ENCODE measurements around the gene PAQR6. TPM values are rescaled to one million over a fixed set of nuclear protein-coding genes. Genes with fewer than 3 reads are reported as not detected.

PAQR6 gene
- total and polyA plus RNA-seq, 10 of the 15 experiments (the other 5 are each of a cell fraction or from before 2014, with no cell fraction given), result 0.42 to 4.5 (median 1.3) TPM

- ChIA-PET SMC1A (ENCODE audit: uncharacterized antibody, unreplicated experiment) (interaction anchor here (0.7 to 4.7 kb wide), 16 partner anchors 9 to 153 kb away, joined by 3 to 39 read pairs (median 4); partner anchors contain the start of genes GLMP and PMF1), CTCF (interaction anchor here (0.6 to 7.1 kb wide), 16 partner anchors 8 to 190 kb away, joined by 3 to 58 read pairs (median 4); partner anchors contain the start of genes CCT3 and TSACC), POLR2A (interaction anchor here (0.6 to 2.8 kb wide), 7 partner anchors 10 to 223 kb away, joined by 3 to 13 read pairs (median 4); partner anchors contain the start of genes CCT3, MEF2D, PMF1 and TSACC), RAD21 (ENCODE audit: unreplicated experiment) (interaction anchor here (1.0 to 2.6 kb wide), 5 partner anchors 38 to 130 kb away, joined by 3 to 13 read pairs (median 3); no protein-coding TSS in a partner anchor)
- DNase-seq (ENCODE audit: low read depth, low spot score) (no peak), ATAC-seq (peak; percentile 75), FAIRE-seq (peak; percentile 13)
- Histone ChIP-seq H3K27me3 (replicated peaks in 1 of 2; ENCODE audit: control insufficient read depth in 2 of 2, insufficient read depth in 2 of 2, low read length in 1 of 2) (no peaks in the 10 kb centered on the region), H3K4me1 (ENCODE audit: control insufficient read depth, insufficient read depth, low read length) (peaks cover 15% of the 10 kb centered on the region; the same call in 1 of the 2 replicates), H3K9ac (ENCODE audit: control insufficient read depth, insufficient read depth, low read length) (peak overlapping the region; percentile 89), H4K20me1 (ENCODE audit: control insufficient read depth, insufficient read depth) (no peaks in the 10 kb centered on the region), H3K79me2 (ENCODE audit: control insufficient read depth, insufficient read depth, low read length) (peaks cover 52% of the 10 kb centered on the region), H3K27ac (ENCODE audit: control insufficient read depth, insufficient read depth) (peak overlapping the region; percentile 86), H3K36me3 (ENCODE audit: control insufficient read depth in 2 of 2, insufficient read depth in 2 of 2, low read length in 1 of 2) (peaks cover 8 to 29% of the 10 kb centered on the region in 2 experiments), H2AFZ (ENCODE audit: control insufficient read depth, low read depth, low read length) (no peak overlapping the region), H3K4me2 (ENCODE audit: control insufficient read depth, insufficient read depth) (peak overlapping the region; percentile 74), H3K9me3 (replicated peaks; ENCODE audit: control insufficient read depth, insufficient read depth, low read length) (no peaks in the 10 kb centered on the region), H3K4me3 (peak overlapping the region; percentile 94)
- 0% methylated on average over 8 of the region's 8 CpGs for WGBS (ENCODE audit: insufficient coverage, insufficient replicate concordance, low lambda C conversion rate, missing lambda C conversion rate)
- in situ Hi-C loops (cut with MboI), result no loop called here
- intact Hi-C loops (cut with micrococcal nuclease; ENCODE audit: unreplicated experiment), result loop anchor here (10.0 kb wide), 1 partner anchor 186 kb away; no protein-coding TSS in a partner anchor
- no TSS peak for BruUV-seq (replicated peaks)
- TF ChIP-seq SREBF2 (IDR thresholded peaks at IDR 0.05; ENCODE audit: low read length) (no peak), TCF12 (IDR thresholded peaks at IDR 0.05; ENCODE audit: low read depth, low read length) (no peak), ZNF622 (IDR thresholded peaks at IDR 0.05) (no peak), RAD21 (IDR thresholded peaks at IDR 0.05; ENCODE audit: insufficient read depth, low read depth, low read length) (no peak), NRF1 (conservative IDR thresholded peaks at IDR 0.05; ENCODE audit: low read depth, low read length) (no peak), CREB1 (IDR thresholded peaks at IDR 0.05; ENCODE audit: low read depth) (no peak), POLR2A (IDR thresholded peaks at IDR 0.05; ENCODE audit: low read depth, low read length) (peak; percentile 51), BMI1 (IDR thresholded peaks at IDR 0.05; ENCODE audit: borderline replicate concordance) (no peak), MEF2A (IDR thresholded peaks at IDR 0.05; ENCODE audit: insufficient read depth, low read depth, low read length) (peak; percentile 97), CUX1 (IDR thresholded peaks at IDR 0.05; ENCODE audit: insufficient replicate concordance, low read depth, low read length) (no peak), CHD4 (IDR thresholded peaks at IDR 0.05) (no peak), BCL11A (IDR thresholded peaks at IDR 0.05; ENCODE audit: low read depth, low read length) (no peak), PAX8 (IDR thresholded peaks at IDR 0.05) (no peak), HSF1 (IDR thresholded peaks at IDR 0.05; ENCODE audit: low read depth, low read length) (no peak), RELB (IDR thresholded peaks at IDR 0.05; ENCODE audit: low read depth) (no peak), POU2F2 (IDR thresholded peaks at IDR 0.05; ENCODE audit: borderline replicate concordance, low read depth, low read length) (peak; percentile 37; the same call in 1 of the 3 replicates), IRF4 (IDR thresholded peaks at IDR 0.05; ENCODE audit: low read depth, low read length) (no peak), CBX5 (IDR thresholded peaks at IDR 0.05; ENCODE audit: low read depth) (no peak)
These were observed 33.4 kb upstream of the PAQR6 start for GRCh38 chr1:156281281-156281680.

Measured in GM12878 (cell line).